Measurements from ENCODE around the gene ITPRIPL1.
"Not testable (repeated sequence)": the region's sequence is repeated elsewhere in the genome, so short reads cannot be mapped to it uniquely, and the experiment has no call there.

The ITPRIPL1 gene

GRCh38 chr2:96325041-96325883, at the start of gene ITPRIPL1:
ITPRIPL1 (plus strand) TSS chr2:96325317; CDS start chr2:96325840, 523 bp downstream.
- FAIRE-seq = no peak

- no peak for FAIRE-seq
Measured at GRCh38 chr2:96276787-96277499, 48.2 kb upstream of the ITPRIPL1 start.

GRCh38 chr2:96287273-96287856, 37.8 kb upstream of the ITPRIPL1 start:
- FAIRE-seq = no peak

- no peak for FAIRE-seq
Measured at GRCh38 chr2:96291751-96292150, 33.4 kb upstream of the ITPRIPL1 start.

- not testable (repeated sequence) for FAIRE-seq
Measured at GRCh38 chr2:96294271-96294670, 30.8 kb upstream of the ITPRIPL1 start.

- no peak for FAIRE-seq
Measured at GRCh38 chr2:96296925-96297324, 28.2 kb upstream of the ITPRIPL1 start.

GRCh38 chr2:96301865-96302264, 23.3 kb upstream of the ITPRIPL1 start:
- FAIRE-seq = no peak

GRCh38 chr2:96304606-96305005, 20.5 kb upstream of the ITPRIPL1 start:
- FAIRE-seq = no peak

- FAIRE-seq = no peak
Measured at GRCh38 chr2:96305091-96305978, 19.8 kb upstream of the ITPRIPL1 start, which contains the start of gene SNRNP200. SNRNP200 (minus strand) TSS chr2:96305546; CDS start chr2:96305437, 109 bp downstream.

- no peak for FAIRE-seq
Measured at GRCh38 chr2:96305979-96306308, 19.2 kb upstream of the ITPRIPL1 start.

- FAIRE-seq = no peak
Measured at GRCh38 chr2:96306370-96306769, 18.7 kb upstream of the ITPRIPL1 start.

GRCh38 chr2:96308248-96308647, 16.9 kb upstream of the ITPRIPL1 start:
- no peak for FAIRE-seq

- no peak for FAIRE-seq
Measured at GRCh38 chr2:96315005-96315399, 10.1 kb upstream of the ITPRIPL1 start.

- FAIRE-seq = no peak
Measured at GRCh38 chr2:96315400-96316071, 9.6 kb upstream of the ITPRIPL1 start.

- no peak for FAIRE-seq
Measured at GRCh38 chr2:96316999-96317398, 8.1 kb upstream of the ITPRIPL1 start.

- no peak for FAIRE-seq
Measured at GRCh38 chr2:96317584-96317997, 7.5 kb upstream of the ITPRIPL1 start.

- FAIRE-seq = no peak
Measured at GRCh38 chr2:96318723-96319122, 6.4 kb upstream of the ITPRIPL1 start.

GRCh38 chr2:96319396-96319795, 5.7 kb upstream of the ITPRIPL1 start:
- no peak for FAIRE-seq

- FAIRE-seq = no peak
Measured at GRCh38 chr2:96320326-96320725, 4.8 kb upstream of the ITPRIPL1 start.

- no peak for FAIRE-seq
Measured at GRCh38 chr2:96320728-96321622, 4.1 kb upstream of the ITPRIPL1 start.

GRCh38 chr2:96323849-96324248, 1.3 kb upstream of the ITPRIPL1 start:
- no peak for FAIRE-seq
